SU-DHL-6 (cell line): Measurements from ENCODE around the gene PPP1R3E.

Experiments
- H2AFZ ChIP-seq: fragments of 200-600 bp; sonication (generic); 2 replicates; pipeline ENCODE4 v1.6.1; 2014; ENCODE audit warnings: low read depth, mild to moderate bottlenecking, moderate library complexity, mixed read lengths, antibody characterized with exemption, low read length; ENCODE audit not compliant: severe bottlenecking
- H3F3A ChIP-seq: fragments of 200-600 bp; shearing (Covaris generic); 2 replicates; pipeline ENCODE4 v1.6.0; 2016; ENCODE audit warnings: antibody characterized with exemption, mild to moderate bottlenecking; ENCODE audit not compliant: insufficient read depth
- H3K27ac ChIP-seq: fragments of 200-600 bp; sonication (generic); 2 replicates; pipeline ENCODE4 v1.5.1; 2016; ENCODE audit warnings: low read depth, mild to moderate bottlenecking, low read length, moderate library complexity, mixed read lengths
- H3K27me3 ChIP-seq: fragments of 200-600 bp; sonication (generic), shearing (Covaris generic); 2 replicates; pipeline ENCODE4 v1.6.0; 2014; ENCODE audit warnings: mild to moderate bottlenecking, low read length
- H3K36me3 ChIP-seq: fragments of 200-600 bp; sonication (generic); 2 replicates; pipeline ENCODE4 v1.6.1; 2014; ENCODE audit warnings: mild to moderate bottlenecking, low read length, mixed read lengths
- H3K4me2 ChIP-seq: fragments of 300-600, 200-600 bp; shearing (Covaris generic), sonication (generic); 2 replicates; pipeline ENCODE4 v1.6.0; 2014; ENCODE audit warnings: low read length, low read depth, mild to moderate bottlenecking; ENCODE audit not compliant: poor library complexity, severe bottlenecking
- H3K4me3 ChIP-seq: fragments of 200-600 bp; sonication (generic); 2 replicates; pipeline ENCODE4 v1.5.1; 2014; ENCODE audit warnings: antibody characterized with exemption, low read length, mild to moderate bottlenecking, mixed read lengths; ENCODE audit not compliant: insufficient read depth, poor library complexity, severe bottlenecking
- H3K79me2 ChIP-seq: fragments of 200-600 bp; sonication (generic); 2 replicates; pipeline ENCODE4 v1.6.1; 2014; ENCODE audit warnings: mild to moderate bottlenecking, low read length, moderate library complexity; ENCODE audit not compliant: insufficient read depth
- H3K9ac ChIP-seq: fragments of 200-600 bp; sonication (generic); 2 replicates; pipeline ENCODE4 v1.7.0; 2014; ENCODE audit warnings: mild to moderate bottlenecking, low read length
- H3K9me2 ChIP-seq: fragments of 200-600 bp; sonication (generic); replicated peaks from 2 replicates; pipeline ENCODE4 v1.6.1; 2014; ENCODE audit warnings: low read length; ENCODE audit not compliant: insufficient read depth
- H3K9me3 ChIP-seq: fragments of 200-600 bp; sonication (generic); 2 replicates; pipeline ENCODE4 v1.6.1; 2014; ENCODE audit warnings: low read length, mixed read lengths; ENCODE audit not compliant: insufficient read depth
- H4K20me1 ChIP-seq: fragments of 200-600 bp; sonication (generic); 2 replicates; pipeline ENCODE4 v1.6.1; 2014; ENCODE audit warnings: low read depth, mild to moderate bottlenecking, antibody characterized with exemption, low read length, moderate library complexity, mixed read lengths
- CTCF ChIP-seq: fragments of 200-600 bp; sonication (generic); IDR thresholded peaks from one replicate; pipeline ENCODE4 v1.5.1; 2017; ENCODE audit warnings: antibody characterized with exemption, mild to moderate bottlenecking, low read length, moderate library complexity; ENCODE audit not compliant: insufficient read depth, poor library complexity, severe bottlenecking
- EZH2phosphoT487 ChIP-seq: fragments of 200-600 bp; sonication (generic), shearing (Covaris generic); conservative IDR thresholded peaks from 2 replicates; pipeline ENCODE4 v1.6.1; 2018; ENCODE audit warnings: mild to moderate bottlenecking, antibody characterized with exemption, low read length, moderate library complexity, mixed read lengths

The PPP1R3E gene

GRCh38 chr14:23322568-23323517, 20.2 kb upstream of the PPP1R3E start:
- Histone ChIP-seq H2AFZ (no peak overlapping the region), H3K9me2 (no peaks in the 10 kb centered on the region), H3F3A (peaks cover 28% of the 10 kb centered on the region), H3K36me3 (peaks cover 13% of the 10 kb centered on the region), H3K4me3 (peak overlapping the region; percentile 98), H3K4me2 (peak overlapping the region; percentile 92), H4K20me1 (0 out of 2 replicates have a peak, but pooled peaks cover 4% of the 10 kb centered on the region), H3K9me3 (no peaks in the 10 kb centered on the region), H3K27ac (no peak overlapping the region), H3K79me2 (peaks cover 19% of the 10 kb centered on the region), H3K27me3 (no peaks in the 10 kb centered on the region), H3K9ac (peak overlapping the region; percentile 78)
- TF ChIP-seq EZH2phosphoT487 (no peak), CTCF (no peak)

GRCh38 chr14:23321572-23322547, 19.2 kb upstream of the PPP1R3E start:
- H2AFZ ChIP-seq = no peak overlapping the region
- peak overlapping the region; percentile 92 for H3K4me2 ChIP-seq
- H3K9me3 ChIP-seq = no peaks in the 10 kb centered on the region
- H3K9me2 ChIP-seq = no peaks in the 10 kb centered on the region
- H4K20me1 ChIP-seq = 0 out of 2 replicates have a peak, but pooled peaks cover 4% of the 10 kb centered on the region
- H3K79me2 ChIP-seq = peaks cover 19% of the 10 kb centered on the region
- peak overlapping the region; percentile 78 for H3K9ac ChIP-seq
- peaks cover 18% of the 10 kb centered on the region for H3F3A ChIP-seq
- H3K36me3 ChIP-seq = peaks cover 13% of the 10 kb centered on the region
- no peak for TF ChIP-seq EZH2phosphoT487
- no peak for TF ChIP-seq CTCF
- H3K27ac ChIP-seq = peak overlapping the region; percentile 59
- peak overlapping the region; percentile 98 for H3K4me3 ChIP-seq
- H3K27me3 ChIP-seq = no peaks in the 10 kb centered on the region

GRCh38 chr14:23320584-23321571, 18.2 kb upstream of the PPP1R3E start, which contains the start of gene PABPN1:
PABPN1 (plus strand) TSS chr14:23321457; CDS start chr14:23321470, 13 bp downstream.
- Histone ChIP-seq H3K9me3 (no peaks in the 10 kb centered on the region), H3F3A (peaks cover 14% of the 10 kb centered on the region; the same call in 1 of the 2 replicates), H3K4me2 (peak within 1 kb of the TSS; percentile 92), H3K27ac (peak within 1 kb of the TSS; percentile 74), H3K9ac (peak within 1 kb of the TSS; percentile 78), H2AFZ (peak within 1 kb of the TSS; percentile 54), H3K27me3 (no peaks in the 10 kb centered on the region), H3K4me3 (peak within 1 kb of the TSS; percentile 98), H3K9me2 (no peaks in the 10 kb centered on the region), H3K36me3 (peaks cover 13% of the 10 kb centered on the region), H3K79me2 (peaks cover 19% of the 10 kb centered on the region), H4K20me1 (0 out of 2 replicates have a peak, but pooled peaks cover 4% of the 10 kb centered on the region)
- no peak for TF ChIP-seq CTCF
- no peak for TF ChIP-seq EZH2phosphoT487
